SKM-1 treated with dmso at 0.1 percent for 144 hours (cell line): ENCODE measurements around the gene CNOT3.
"Not testable (repeated sequence)": the region's sequence is repeated elsewhere in the genome, so short reads cannot be mapped to it uniquely, and the experiment has no call there.

Experiments used
- DNase-seq: peaks from one replicate; lab custom pipeline; 2025; ENCODE audit not compliant: unreplicated experiment; lab: John Stamatoyannopoulos, UW

CNOT3 gene

GRCh38 chr19:54169149-54169740 is 31.7 kb downstream of the CNOT3 start:
- no peak for DNase-seq

GRCh38 chr19:54171736-54172431 is 34.3 kb downstream of the CNOT3 start:
- DNase-seq, result not testable (repeated sequence)

DNA sequence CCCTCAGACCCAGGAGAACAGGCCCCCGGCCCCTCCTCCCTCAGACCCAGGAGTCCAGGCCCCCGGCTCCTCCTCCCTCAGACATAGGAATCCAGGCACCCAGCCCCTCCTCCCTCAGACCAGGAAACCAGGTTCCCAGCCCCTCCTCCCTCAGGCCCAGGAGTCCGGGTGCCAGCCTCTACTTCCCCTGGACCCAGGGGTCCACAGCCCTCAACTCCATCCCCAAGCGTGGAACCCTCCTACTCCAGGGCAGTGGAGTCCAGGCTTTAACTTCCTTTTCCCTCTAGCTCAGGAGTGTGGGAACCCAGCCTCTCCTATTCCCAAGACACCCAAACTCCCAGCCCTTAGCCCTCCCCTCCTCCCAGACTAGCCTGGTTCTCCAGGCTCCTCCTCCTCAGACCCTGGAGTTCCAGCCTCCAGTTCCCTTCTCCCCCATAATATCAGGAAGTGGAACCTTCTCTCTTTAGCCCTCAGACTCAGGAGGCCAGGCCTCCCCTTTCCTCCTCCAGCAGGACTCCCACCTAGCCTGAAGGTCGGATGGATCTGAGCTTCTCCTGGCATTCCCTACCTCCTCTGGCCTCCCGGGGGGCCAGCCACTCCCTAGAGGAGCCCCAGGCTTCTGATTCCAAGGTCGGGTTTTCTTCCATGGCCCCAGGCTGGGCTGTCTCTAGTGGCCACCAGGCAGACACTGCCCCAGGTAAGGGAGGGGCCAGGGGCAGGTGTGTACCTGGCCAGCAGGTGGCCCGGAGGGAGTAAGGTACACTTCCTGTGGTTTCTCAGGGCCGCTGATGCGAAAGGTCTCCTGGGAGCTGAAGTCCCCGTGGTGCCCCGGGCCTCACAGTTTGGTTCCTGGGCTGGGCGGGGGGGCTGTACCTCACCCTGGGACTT is 35.2 kb downstream of the CNOT3 start, which contains the start of gene TMC4:
Gene TMC4 (minus strand): TSS at position 690 of the 888 bp plus-strand sequence. CDS start 43 bp downstream, at position 647.
- no peak for DNase-seq

GRCh38 chr19:54173359-54173699 is 35.8 kb downstream of the CNOT3 start:
- no peak for DNase-seq

- DNase-seq, result no peak
Measured at GRCh38 chr19:54173951-54174834, 36.6 kb downstream of the CNOT3 start.

- DNase-seq, result no peak
Measured at GRCh38 chr19:54178581-54179261, 41.2 kb downstream of the CNOT3 start.

GRCh38 chr19:54179262-54179852 is 41.8 kb downstream of the CNOT3 start:
- no peak for DNase-seq

DNA sequence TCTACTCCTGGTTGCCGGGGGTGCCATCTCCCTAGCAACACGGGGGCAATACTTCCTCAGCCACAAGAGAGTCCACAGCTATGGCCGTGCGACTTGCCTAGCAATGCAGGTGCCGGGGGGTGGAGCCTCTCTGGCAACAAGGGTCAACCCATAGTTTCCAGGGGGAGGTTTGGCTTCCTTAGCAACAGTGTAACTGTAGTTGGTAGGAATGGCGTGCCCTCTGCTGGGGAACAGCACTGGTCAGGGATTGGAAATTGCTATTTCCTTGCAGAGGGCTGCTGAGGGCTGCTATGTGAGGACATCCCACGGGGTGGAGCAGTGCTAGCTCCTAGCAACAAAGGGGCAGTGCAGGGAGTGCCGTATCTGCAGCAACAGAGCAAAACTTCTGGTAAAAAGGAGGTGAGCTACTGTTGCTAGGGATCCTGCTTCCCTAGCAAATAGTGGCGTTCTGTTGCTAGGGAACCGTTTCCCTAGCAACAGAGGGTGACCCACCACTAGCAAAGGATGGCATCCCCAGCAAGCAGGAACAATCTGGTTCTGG is 42.4 kb downstream of the CNOT3 start:
- no peak for DNase-seq

DNA sequence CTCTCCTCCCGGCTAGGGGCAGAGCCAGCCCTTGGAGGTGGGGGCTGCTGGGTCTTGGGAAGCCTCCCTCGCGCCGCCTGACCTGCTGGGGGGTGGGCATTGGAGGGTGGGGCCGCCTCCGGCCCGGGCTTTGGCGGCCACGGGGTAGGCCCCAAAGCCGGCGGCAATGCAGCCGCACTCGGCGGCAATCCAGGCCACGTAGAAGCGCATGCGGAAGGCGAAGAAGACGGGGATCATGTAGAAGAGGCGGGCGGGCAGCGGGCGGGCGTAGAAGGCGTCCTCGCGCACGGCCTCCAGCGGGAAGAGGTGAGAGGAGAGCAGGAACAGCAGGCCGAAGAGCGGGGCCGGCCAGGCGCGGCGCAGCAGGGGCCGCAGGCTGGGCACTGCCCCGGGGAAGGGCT is 43.1 kb downstream of the CNOT3 start:
- no peak for DNase-seq

DNA sequence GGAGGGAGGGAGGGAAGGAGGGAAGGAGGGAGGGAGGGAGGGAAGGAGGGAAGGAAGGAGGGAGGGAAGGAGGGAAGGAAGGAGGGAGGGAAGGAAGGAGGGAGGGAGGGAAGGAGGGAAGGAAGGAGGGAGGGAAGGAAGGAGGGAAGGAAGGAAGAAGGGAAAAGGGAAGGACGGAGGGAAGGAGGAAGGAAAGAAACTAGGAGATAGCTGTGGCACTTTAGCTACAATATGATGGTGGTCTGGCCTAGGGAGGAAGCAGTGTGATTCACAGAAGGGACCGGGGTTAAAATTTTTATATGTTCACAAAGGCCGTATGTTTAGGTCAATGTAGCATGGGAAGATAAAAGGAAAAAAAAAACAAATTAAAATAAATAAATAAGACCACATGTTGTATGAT is 44.3 kb downstream of the CNOT3 start:
- DNase-seq, result not testable (repeated sequence)

DNA sequence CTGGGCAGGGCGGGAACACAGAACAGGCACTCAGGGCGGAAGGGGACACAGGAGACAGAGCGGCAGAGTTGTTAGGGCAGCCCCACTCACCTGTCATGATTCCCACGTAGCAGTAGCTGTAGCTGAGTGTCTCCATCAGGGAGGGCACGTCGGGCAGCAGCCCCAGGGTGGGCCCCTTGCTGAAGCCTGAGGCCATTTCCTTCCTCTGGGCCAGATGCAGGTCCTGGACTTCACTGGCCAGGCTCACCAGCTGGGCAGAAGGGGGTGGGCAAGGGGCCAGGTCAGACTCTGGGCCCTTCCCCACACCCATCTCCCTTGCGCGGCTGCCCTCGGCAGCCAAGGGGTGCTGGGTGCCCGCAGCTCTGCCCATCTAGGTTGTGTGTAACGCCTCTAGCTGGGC is 45.9 kb downstream of the CNOT3 start:
- no peak for DNase-seq

- DNase-seq, result no peak
Measured at GRCh38 chr19:54186351-54186750, 48.8 kb downstream of the CNOT3 start.

DNA sequence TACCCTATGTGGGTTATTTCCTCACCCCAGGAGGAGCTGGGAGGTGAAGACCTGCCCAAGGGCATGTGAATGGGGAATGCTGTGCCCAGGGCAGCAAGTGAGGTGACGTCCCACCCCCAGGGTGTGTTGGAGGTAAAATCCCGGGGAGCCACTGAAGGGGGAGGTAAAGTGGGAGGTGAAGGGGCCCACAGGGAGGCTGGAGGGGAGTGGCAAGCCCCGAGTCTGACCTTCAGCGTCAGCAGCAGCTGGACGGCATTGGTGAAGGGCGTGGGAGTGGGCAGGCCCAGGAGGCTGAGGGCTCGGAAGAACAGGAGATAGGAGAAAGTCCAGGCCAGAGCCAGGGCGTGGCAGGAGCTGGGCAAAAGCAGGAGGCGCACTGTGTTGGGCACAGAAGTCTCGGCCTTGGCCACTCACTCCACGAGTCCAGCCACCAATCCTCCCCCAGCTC is 49.4 kb downstream of the CNOT3 start:
- no peak for DNase-seq

DNA sequence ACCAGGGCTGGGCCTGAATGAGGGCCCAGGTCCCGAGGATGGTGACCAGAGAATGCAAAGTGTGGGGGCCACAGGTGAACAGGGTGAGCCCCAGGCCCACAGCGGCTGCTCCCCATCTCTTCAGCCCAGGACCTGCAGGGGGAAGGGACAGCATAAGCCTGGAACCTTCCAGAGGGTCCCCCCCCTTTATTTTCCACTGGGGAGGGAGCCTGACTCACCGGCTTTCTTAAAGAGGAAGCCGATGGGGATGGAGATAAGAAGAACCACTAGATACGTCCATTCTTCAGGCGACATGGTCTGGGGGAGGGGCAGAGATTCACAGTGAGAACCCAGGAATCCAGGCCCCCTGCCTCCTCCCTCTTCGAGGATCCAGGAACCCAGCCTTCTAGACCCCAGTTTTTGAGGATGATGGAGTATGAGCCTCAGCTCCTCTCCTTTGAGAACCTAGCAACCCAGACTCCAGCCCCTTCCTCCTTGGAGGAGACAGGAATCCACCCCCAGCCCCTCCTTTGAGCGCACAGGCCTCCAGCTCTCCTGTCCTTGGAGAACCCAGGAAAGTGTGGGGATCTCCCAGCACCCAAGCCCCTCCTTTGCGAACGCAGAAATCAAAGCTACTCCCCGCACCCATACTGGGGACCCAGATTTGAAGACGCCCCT is 50.8 kb downstream of the CNOT3 start:
- DNase-seq, result peak; percentile 32

GRCh38 chr19:54189145-54189734 is 51.7 kb downstream of the CNOT3 start, which contains the start of gene MBOAT7:
Gene MBOAT7, minus strand, starts transcription at chr19:54189580. Its CDS starts 1,072 bp downstream, at chr19:54188508.
- peak; percentile 99 for DNase-seq

DNA sequence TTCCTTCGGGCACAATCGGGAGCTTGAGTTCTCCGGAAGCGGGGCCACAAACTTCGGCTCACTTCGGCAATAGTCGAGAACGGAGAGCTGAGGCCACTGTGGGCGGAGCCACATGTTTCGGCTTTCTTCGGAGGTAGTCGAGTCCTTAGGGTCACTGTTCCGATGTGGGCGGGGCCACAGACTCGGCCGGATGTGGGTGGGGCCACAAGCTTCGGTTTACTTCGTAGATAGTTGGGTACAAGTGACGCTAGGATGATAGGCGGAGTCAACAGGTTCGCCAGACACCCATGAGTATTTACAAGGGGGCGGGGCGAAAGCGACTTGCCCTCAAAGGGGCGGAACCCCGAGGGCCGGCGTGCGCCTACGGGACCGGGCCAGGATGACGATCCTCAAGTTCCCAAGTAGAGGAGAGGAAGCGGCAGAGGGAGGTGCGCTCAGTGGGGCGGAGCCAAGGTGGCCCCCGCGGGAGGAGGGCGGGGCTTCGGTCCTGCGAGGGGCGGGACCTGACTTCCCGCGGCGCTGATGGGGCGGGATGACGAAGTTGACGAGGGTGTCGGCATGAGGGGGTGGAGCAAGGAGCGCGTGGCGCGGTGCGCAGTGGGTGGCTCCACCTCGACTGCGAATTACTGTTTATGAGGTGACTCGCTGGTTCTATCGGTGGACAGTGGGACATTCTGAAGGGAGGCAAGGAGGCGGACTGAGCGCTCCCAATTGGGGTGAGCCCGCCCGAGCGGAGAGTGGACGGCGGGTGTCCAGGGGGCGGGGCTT is 52.4 kb downstream of the CNOT3 start:
- peak; percentile 99 for DNase-seq

DNA sequence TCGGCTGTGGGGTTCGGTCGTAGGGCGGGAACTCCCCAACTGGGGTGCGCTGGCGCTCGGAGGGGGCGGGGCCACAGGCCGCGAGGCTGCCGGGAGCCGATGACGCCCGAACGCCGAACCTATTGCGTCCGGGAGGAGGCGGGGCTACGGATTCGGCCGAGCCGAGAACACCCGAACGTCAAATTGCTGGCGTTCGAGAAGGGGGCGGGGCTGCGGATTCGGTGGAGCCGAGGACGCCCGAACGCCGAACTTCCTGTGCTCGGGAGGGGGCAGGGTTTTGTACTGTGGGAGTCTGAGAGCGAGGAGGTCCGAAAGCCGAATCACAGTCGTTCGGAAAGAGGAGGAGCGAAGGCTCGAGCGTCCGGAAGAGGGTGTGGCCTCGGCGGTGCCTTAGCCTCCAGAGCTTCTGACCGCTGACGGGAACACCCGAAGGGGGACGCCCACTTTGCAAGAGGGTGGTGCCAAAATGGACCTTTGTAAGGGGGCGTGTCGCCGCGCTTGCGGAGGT is 53.0 kb downstream of the CNOT3 start:
- DNase-seq, result peak; percentile 93
